DMS53 (cell line): ENCODE data around the gene WASHC3.
"Not testable (repeated sequence)": the region's sequence is repeated elsewhere in the genome, so short reads cannot be mapped to it uniquely, and the experiment has no call there.

Experiments used
- DNase-seq: peaks from one replicate; lab custom pipeline; 2025; lab: John Stamatoyannopoulos, UW

WASHC3 gene, protein sequence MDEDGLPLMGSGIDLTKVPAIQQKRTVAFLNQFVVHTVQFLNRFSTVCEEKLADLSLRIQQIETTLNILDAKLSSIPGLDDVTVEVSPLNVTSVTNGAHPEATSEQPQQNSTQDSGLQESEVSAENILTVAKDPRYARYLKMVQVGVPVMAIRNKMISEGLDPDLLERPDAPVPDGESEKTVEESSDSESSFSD

DNA sequence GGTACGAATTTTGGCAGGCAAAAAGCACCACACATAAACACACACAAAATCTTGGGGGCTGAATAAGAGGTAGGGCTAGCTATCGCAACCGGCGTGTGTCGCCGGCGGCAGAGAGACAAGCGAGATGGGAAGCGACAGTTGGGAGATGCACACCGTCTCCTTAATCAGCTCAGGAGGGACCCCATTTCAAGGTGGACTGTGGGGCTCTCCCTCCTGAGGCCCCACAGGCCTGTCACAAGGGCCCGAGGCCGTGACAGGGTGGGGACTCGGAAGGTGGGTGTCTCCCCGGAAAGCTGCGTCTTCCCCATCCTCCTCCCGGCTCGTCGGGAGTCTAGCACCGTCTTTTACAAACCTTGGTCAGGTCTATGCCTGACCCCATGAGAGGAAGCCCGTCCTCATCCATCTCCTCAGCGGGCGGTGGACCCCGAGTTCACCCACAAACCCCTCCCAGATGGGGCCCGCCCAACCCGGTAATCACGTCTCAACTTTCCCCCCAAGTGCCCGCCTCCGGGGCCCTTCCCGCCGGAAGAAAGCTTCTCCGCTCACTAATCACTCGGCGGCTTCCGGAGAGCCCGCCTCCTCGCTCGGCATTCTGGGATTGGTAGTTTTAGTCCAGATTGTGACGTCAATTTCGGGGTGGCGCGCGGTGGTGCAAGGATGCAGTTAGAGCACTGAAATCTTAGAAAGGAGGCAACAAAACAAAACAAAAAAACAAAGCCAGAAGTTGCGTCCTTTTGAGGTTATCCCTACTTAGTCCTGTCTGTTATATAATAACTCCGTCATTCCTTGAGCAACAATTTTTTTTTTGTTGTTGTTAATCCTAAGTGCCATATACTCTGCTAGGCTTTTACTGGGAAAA, at the start of gene WASHC3:
Gene WASHC3 (minus strand): TSS at position 432 of the 859 bp plus-strand sequence. CDS start 29 bp downstream, at position 403.
- peak; percentile 97 for DNase-seq

DNA sequence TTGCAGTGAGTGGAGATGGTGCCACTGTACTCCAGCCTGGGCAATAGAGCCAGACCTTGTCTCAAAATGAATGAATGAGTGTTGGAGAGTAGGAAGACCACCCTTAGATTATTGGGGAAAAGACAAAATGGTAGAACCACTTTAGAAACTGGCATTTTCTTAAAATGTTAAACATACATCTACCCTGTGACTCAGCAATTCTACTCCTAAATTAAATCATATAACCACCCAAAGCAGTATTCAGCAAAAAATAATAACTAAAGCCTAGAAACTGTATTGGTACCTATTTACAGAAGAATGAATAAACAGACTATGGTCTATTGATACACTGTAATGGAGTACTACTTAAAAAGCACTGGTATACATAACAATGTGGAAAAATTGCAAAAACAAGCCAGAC, 49.0 kb upstream of the WASHC3 start:
- DNase-seq: no peak

DNA sequence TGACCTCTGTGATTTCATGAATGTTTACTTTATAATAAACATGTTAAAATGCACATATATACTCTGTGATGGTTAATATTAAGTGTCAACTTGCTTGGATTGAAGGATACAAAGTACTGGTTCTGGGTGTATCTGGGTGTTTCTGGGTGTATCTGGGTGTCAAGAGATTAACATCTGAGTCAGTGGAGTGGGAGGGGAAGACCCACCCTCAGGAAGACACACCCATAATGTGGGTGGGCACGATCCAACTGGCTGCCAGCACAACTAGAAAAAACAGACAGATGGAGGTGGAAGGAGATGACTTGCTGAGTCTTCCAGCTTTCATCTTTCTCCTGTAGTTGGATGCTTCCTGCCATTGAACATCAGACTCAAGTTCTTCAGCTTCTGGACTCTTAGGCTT, 46.2 kb upstream of the WASHC3 start:
- DNase-seq: no peak

DNA sequence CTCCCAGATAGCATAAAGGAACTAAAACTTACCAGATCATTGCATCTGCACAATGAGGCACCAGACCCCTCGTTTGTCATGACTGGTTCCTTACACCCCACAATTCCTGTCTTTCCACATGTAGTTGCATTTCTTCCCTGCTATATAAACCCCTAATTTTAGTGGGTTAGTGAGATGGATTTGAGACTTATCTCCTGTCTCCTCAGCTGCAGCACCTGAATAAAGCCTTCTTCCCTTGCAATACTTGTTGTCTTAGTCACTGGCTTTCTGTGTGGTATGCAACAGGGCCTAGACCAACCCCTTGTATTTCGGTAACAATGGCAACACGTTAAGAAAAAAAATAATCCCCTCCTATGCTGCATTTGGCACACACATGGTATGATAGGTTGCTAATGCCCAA, 45.1 kb upstream of the WASHC3 start:
- no peak for DNase-seq

DNA sequence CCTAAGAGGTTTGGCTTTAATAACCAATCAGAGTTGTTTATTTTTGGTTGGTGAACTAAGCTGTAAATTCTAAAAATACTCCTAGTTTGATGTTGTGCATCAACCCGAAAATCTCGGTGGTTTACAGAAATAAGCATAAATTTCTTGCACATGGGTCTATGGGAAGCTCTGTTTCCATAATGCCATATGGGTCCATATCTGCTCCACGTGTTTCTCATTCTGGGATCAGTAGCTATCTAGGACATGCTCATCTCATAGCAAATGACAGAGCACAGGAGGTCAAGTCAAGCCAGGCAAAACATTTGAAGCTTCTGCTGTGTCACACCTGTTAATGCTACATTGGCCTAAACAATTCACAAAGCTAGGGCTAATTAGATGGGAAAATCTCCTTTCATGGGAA, 35.1 kb upstream of the WASHC3 start:
- peak; percentile 52 for DNase-seq

DNA sequence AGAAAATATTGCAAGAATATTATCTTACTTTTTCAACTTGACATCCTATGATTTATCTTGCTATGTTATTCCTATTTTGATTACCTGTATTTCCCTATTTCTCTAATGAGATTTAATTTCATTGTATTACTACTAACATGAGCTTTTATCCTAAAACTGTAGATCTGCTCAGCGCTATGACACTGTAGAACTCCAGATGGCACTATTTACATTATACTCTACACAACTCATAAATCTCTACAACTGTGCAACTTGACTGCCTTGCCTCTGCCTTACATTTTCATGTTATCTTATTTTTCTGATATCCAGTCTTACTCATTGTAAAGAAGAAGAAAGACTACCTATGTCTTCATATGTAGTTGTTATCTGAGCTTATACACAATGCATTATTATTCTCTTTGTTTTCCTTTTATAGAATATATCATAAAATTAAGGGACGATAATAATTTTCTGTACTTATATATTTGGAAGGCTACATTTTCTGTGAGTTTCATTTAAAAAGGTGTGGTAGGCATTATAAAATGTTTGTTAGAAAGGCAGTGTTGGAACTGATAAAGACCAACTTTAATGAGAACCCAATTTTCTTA, 34.0 kb upstream of the WASHC3 start:
- DNase-seq: peak; percentile 63

DNA sequence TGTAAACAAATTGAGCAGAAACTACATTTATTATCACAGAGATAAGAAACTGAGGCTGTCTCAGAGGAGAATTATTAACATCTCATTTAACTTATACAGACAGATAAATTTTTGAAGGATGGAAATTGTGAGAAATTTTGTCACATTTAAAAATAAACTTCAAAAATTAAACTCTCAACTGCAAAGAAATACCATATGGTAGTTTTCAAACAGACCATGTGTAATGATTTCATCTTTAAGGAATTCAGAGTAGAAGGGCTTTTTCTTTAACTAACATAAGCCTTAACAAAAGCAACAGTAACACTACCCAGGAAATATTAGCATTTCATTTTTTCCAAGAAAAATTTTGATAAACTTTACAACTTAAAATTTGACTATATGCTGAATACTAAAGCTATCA, 31.5 kb upstream of the WASHC3 start:
- no peak for DNase-seq

DNA sequence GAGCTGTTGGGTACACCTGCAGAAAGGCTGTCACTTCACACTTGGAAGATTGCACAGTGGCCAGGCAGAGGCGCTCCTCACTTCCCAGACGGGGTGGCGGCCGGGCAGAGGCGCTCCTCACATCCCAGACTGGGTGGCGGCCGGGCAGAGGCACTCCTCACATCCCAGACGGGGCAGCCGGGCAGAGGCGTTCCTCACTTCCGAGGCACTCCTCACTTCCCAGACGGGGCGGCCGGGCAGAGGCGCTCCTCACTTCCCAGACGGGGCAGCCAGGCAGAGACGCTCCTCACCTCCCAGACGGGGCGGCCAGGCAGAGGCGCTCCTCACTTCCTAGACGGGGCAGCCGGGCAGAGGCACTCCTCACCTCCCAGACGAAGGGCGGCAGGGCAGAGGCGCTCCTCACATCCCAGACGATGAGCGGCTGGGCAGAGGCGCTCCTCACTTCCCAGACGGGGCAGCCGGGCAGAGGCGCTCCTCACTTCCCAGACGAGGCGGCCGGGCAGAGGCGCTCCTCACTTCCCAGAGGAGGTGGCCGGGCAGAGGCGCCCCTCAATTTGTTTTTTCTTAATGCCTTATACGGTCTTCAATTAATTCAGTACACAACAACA, 27.5 kb upstream of the WASHC3 start:
- not testable (repeated sequence) for DNase-seq

DNA sequence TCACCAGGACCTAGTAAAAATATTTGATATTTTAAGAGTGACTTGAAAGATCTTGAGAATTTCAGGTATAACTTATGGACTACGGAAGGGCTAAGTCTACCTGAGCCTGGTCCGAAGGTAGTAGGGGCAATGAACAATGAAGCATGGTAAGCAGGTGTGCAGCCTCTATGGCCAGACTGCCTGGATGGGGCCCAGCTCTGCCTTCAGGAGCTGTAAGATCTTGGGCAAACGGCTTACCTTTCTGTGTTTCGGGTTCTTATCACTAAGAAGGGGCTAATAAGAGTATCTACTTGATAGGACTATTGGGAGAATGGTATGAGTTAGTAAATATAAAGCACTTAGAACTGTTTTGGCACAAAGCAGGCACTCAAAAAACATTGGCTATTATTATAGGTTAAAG, 19.1 kb upstream of the WASHC3 start:
- no peak for DNase-seq

DNA sequence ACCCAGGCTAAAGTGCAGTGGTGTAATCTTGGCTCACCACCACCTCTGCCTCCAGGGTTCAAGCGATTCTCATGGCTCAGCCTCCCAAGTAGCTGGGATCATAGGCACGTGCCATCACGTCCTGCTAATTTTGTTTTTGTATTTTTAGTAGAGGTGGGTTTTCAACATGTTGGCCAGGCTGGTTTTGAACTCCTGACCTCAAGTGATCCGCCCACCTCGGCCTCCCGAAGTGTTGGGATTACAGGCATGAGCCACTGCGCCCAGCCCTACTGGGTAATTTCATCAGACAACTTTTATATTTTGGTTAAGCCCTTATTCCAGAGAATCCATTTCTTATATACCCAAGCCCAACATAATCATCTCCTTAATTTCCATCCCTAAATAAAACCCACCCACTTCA, 10.3 kb upstream of the WASHC3 start:
- DNase-seq: not testable (repeated sequence)

DNA sequence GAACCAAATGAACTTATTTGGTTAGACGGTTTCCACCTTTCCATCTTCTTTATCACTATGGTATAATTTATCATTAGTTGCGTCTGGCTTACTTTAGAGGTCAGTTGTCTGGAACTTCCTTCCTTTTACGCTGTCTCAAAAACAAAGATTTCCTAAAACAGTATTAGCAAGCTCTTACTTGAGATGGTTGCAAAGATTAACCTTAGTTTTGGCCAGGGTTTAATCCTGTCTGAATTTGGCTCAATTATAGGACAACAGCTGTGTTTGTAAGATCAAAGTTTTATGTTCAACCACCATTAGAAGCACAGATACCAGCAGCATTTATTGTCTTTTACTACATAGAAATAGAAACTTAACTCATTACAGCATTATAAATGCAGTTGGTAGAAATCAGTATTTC, 7.9 kb upstream of the WASHC3 start:
- DNase-seq: no peak

DNA sequence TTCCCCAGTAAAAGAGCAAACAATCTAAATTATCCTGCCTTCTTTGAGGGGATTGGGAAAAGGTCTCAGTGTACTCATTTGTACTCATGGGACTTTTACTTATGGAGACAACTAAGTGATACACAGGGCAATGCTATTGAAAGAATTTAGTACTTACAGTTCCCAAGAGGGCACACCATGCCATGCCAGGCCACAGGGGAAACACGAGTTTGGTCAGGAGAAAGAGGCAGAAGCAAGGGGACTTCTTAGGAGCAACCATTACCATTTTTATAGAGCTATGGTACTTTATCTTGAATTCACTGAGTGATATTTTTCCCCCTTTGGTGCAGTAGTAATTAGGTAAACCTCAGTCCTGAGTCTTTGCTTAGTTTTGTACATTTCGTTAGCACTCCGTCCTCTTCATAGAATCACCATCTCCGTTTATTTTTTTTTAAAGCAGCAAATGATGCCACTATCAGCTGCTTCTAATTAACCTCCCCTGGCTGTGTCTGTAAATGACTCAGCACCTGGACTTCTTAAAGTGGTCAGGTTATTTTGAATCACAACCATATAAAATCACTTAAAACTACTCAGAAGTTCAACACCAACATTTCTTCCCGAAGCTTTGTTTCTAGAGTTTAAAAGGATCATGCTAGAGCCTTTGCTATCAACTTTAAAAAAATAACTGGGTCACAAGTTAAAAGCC, 5.9 kb upstream of the WASHC3 start:
- DNase-seq: no peak

DNA sequence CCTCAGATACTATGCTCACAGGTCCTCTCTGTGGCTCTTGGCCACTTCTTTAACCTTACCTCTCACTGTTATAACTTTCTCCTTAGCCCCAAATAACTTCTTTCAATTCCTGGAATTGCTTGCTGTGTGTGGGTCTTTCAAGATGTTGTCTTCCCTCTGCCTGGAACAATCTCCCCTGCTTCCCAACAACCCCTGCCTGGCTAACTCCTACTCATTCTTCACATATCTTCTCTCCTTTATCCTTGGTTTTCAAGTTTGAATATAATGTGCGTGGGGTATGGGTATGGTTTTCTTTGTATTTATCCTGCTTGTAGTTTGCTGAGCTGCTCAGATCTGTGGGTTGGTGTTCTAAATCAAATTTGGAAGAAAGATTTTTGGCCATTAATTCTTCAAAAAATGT, 2.7 kb upstream of the WASHC3 start:
- DNase-seq: no peak

DNA sequence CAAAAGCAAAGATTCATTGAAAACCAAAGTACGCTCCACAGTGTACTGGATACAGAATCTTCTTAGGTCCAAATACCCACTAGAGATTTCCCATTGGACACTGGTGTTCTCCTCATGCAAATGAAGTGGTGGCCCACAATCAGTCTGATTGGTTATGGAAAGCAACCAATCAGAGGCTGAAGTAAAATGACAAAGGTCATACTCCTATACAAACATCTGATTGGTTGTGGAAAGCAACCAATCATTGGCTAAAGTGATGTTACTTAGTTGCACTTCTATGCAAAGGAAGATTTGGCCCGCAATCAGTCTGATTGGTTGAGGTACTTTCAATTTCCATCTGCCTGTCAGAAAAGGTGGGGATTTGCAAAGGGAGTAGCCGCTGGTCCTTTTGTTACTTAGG, 1.3 kb upstream of the WASHC3 start:
- peak; percentile 11 for DNase-seq

DNA sequence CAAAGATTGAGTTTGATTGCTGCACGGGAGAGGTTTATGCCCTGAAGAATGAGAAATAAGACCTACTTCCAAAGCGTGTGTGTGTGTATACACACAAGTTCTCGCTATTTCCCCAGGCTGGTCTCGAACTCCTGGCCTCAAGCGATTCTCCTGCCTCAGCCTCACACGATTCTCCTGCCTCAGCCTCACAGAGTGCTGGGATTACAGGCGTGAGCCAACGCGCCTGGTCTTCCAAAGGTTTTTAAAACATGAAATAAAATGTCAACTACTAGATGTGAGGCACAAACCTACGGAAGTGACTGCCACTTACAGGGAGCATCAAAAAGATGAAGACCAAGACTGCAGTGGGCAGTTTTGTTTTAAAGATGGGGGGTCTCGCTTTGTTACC, 622 bp upstream of the WASHC3 start:
- no peak for DNase-seq

DNA sequence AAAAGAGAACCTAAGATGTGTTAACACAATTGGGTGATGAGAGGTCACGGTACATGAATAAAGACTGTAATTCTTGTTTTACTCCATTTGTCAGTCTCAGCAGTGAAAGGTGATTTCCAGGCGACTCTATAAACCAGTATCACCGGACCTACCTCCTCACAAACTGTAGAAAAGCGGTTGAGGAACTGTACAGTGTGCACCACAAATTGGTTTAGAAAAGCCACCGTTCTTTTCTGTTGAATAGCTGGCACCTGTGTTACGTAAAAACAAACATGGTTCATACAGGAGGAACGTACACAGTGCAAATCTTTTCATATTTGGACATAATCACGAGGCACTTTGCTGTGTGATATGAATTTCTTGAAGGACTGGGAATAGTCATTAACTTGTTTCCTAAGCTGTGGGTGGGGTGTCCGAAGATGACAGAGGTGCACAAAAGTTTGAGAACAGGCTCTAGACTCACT, 663 bp downstream of the WASHC3 start:
- peak; percentile 68 for DNase-seq

DNA sequence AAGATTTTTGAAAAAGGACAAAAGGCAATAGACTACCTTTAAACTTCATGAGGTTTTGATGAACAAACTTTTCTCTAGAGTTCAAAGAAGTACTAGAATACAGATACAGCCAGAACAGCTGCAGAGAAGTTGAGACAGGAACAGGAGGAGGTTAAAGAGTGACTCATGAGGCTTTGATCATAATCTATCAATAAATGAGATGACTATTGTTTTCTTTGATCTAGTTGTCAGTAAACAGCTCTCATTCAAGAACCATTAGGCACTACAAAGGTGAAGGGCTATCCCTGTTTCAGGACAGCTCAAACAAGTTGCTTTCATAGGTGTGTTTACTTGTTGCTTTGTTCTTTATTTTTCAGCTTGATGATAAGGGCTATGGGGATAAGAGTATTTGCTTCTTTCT, 2.4 kb downstream of the WASHC3 start:
- peak; percentile 93 for DNase-seq

DNA sequence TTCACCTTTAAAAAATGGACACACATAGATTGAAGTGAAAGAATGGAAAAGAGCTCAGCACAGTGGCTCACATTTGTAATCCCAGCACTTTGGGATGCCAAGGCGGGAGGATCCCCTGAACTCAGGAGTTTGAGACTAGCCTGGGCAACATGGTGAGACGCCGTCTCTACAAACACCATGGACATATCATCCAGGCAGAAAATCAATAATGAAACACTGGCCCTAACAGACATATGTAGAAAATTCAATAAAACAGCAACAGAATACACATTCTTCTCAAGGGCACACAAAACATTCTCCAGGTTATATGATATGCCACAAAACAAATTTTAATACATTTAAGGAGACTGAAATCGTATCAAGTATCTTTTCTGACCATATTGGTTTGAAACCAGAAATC, 7.4 kb downstream of the WASHC3 start:
- DNase-seq: no peak

DNA sequence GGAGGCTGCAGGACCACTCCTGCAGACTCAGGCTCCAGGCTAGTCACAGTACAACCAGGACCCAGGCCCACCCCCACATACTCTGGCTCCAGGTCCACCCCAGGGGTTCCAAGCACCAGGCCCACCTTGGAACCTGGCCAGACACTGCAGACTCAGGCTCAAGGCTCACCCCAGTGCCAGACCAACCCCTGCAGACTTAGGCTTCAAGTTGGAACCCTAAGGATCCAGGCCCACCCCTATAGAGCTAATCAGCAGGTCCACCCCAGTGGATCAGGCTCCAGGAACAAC, 8.8 kb downstream of the WASHC3 start:
- DNase-seq: no peak

DNA sequence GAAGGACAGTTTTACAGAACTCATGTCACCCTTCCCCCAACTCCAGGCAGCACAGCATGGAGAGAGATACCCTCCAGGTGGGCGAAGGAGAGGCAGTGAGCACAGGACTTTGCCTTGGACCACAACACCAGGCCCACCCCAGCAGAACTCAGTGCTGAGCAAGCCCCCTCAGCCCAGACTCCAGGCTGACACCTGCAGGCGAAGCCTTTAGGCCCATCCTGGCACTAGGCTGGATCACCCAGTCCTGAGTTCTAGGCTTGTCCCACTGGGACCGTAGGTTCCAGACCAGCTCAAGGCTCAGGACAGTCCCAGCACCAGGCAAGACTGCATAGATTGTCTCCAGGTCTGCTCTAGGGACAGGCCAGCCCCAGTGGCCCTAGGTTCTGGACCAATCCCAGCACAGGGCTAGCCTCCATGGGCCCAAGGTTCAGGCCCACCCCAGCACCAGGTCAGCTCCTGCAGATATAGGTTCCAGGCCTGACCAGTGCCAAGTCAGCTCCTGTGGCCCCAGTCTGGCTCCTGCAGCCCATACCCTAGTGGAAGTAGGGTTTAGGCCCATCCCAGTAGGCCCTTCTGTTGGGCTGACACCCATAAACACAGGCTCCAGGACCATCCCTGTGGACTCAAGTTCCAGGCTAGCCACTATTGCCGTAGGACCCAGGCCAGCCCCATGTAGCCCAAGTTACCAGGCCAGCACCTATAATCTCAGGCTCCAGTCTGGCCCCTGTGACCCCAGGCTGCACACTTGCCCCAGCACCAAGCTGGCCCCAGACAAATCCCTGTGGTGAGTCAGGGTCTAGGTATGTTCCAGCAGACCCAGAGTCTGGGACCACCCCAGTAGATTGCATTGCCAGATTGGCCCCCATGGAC, 9.4 kb downstream of the WASHC3 start:
- no peak for DNase-seq

DNA sequence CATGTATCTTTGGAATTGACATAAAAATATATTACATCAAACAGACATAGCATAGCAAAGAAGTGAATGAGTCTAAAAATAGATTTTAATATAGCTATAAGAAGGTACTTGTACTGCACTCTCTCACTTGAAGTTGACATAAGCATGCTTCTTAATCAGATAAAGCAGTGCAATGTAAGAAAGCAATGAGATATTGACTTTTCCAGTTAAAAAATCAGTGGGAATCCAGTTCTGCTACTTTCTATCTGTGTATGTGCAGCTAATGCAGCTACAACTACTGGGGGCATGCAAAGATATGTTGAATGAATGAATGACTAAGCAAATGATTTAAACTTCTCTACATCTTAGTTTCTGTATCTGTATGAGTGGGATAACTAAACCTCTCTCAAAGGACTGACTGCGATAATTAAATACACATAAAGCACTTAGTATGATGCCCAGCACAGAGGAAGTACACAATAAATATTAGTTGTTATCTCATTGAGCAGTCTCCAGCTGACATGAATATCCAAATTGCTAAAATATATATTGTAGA, 10.3 kb downstream of the WASHC3 start:
- no peak for DNase-seq
